IMR-90 (cell line): ENCODE results near the gene DPEP1. TPM values are rescaled to one million over a fixed set of nuclear protein-coding genes. Genes with fewer than 3 reads are reported as not detected.

Experiments
- ATAC-seq: fragments of 200-7000 bp; cut with Tn5 transposase; 2 replicates; pipeline ENCODE4 v1.9.1; 2020; ENCODE audit warnings: low read depth, mild to moderate bottlenecking, moderate library complexity
- BruUV-seq: library from RNA; stranded (reverse); fragments of 400-500 nt; replicated peaks from 2 replicates; lab custom pipeline; 2021; lab: Mats Ljungman, UMichigan
- CTCF ChIA-PET: fragments of 300-600 bp; formaldehyde crosslinking; extraction: SDS; loops from one replicate; lab custom pipeline; 2021; ENCODE audit warnings: antibody characterized with exemption; lab: Yijun Ruan, JAX
- POLR2A ChIA-PET: fragments of 300-600 bp; sonication (Branson Sonifier 250); formaldehyde crosslinking; loops from one replicate; lab custom pipeline; 2022; ENCODE audit warnings: antibody characterized with exemption; ENCODE audit not compliant: unreplicated experiment; lab: Charles Lee
- DNase-seq: peaks from one replicate; pipeline ENCODE4 v3.0.0; 2013
- H2AFZ ChIP-seq: replicated peaks from 2 replicates; pipeline ENCODE3; 2013; ENCODE audit warnings: low read length, mild to moderate bottlenecking; ENCODE audit not compliant: poor library complexity
- H2AK5ac ChIP-seq: 2 replicates; pipeline ENCODE4 v1.6.1; 2013; ENCODE audit warnings: low read depth, low read length, inconsistent platforms
- H2AK9ac ChIP-seq: replicated peaks from 2 replicates; pipeline ENCODE3; 2013; ENCODE audit warnings: mild to moderate bottlenecking, low read depth, low read length, moderate library complexity; ENCODE audit not compliant: poor library complexity
- H2BK120ac ChIP-seq: 2 replicates; pipeline ENCODE4 v1.6.1; 2013; ENCODE audit warnings: low read depth, low read length, inconsistent platforms
- H2BK15ac ChIP-seq: 3 replicates; pipeline ENCODE4 v1.6.1; 2013; ENCODE audit warnings: low read depth, low read length, inconsistent platforms
- H2BK20ac ChIP-seq: 2 replicates; pipeline ENCODE4 v1.6.1; 2013; ENCODE audit warnings: low read depth, mild to moderate bottlenecking, inconsistent platforms, low read length, moderate library complexity
- H2BK5ac ChIP-seq: 2 replicates; pipeline ENCODE4 v1.6.1; 2013; ENCODE audit warnings: mild to moderate bottlenecking, low read depth, low read length, inconsistent platforms; ENCODE audit not compliant: poor library complexity, severe bottlenecking
- H3K14ac ChIP-seq: replicated peaks from 2 replicates; pipeline ENCODE4 v1.6.1; 2013; ENCODE audit warnings: low read depth, low read length, inconsistent platforms
- H3K18ac ChIP-seq: 2 replicates; pipeline ENCODE4 v1.6.1; 2013; ENCODE audit warnings: low read depth, low read length, control low read depth
- H3K23ac ChIP-seq: 2 replicates; pipeline ENCODE4 v1.6.1; 2013; ENCODE audit warnings: low read depth, low read length, inconsistent platforms
- H3K27ac ChIP-seq: 2 replicates; pipeline ENCODE4 v1.5.1; 2013; ENCODE audit warnings: mild to moderate bottlenecking, control low read depth, low read length; ENCODE audit not compliant: insufficient read depth
- H3K27me3 ChIP-seq: 2 replicates; pipeline ENCODE4 v1.6.1; 2013; ENCODE audit warnings: low read length; ENCODE audit not compliant: control insufficient read depth, insufficient read depth
- H3K36me3 ChIP-seq: 2 replicates; pipeline ENCODE4 v1.6.1; 2013; ENCODE audit warnings: low read length, mixed read lengths; ENCODE audit not compliant: control insufficient read depth, insufficient read depth
- H3K4ac ChIP-seq: 2 replicates; pipeline ENCODE4 v1.6.1; 2013; ENCODE audit warnings: low read depth, low read length, inconsistent platforms
- H3K4me1 ChIP-seq: 2 replicates; pipeline ENCODE4 v1.6.1; 2013; ENCODE audit warnings: low read length, mixed read lengths; ENCODE audit not compliant: control insufficient read depth, insufficient read depth
- H3K4me2 ChIP-seq: 2 replicates; pipeline ENCODE4 v1.6.1; 2013; ENCODE audit warnings: low read depth, mild to moderate bottlenecking, control low read depth, low read length, moderate library complexity
- H3K4me3 ChIP-seq: 2 replicates; pipeline ENCODE4 v1.5.1; 2013; ENCODE audit warnings: low read depth, mild to moderate bottlenecking, control low read depth, low read length, moderate library complexity; ENCODE audit not compliant: insufficient read depth
- H3K56ac ChIP-seq: 2 replicates; pipeline ENCODE4 v1.6.1; 2013; ENCODE audit warnings: low read length, inconsistent platforms; ENCODE audit not compliant: insufficient read depth; ENCODE audit errors: extremely low read depth
- H3K79me1 ChIP-seq, 2 experiments: 2 replicates each; pipeline ENCODE4 v1.6.1; 2013; ENCODE audit warnings: low read length in 2 of 2, inconsistent platforms in 1 of 2, low read depth in 1 of 2
- H3K9ac ChIP-seq: 2 replicates; pipeline ENCODE4 v1.6.1; 2013; ENCODE audit warnings: low read depth, low read length, control low read depth
- H3K9me1 ChIP-seq: 2 replicates; pipeline ENCODE4 v1.6.1; 2013; ENCODE audit warnings: low read length, inconsistent platforms; ENCODE audit not compliant: insufficient read depth
- H3K9me3 ChIP-seq: 2 replicates; pipeline ENCODE4 v1.6.1; 2013; ENCODE audit warnings: low read length; ENCODE audit not compliant: control insufficient read depth, insufficient read depth
- H4K20me1 ChIP-seq: 2 replicates; pipeline ENCODE4 v1.6.1; 2013; ENCODE audit warnings: low read length, inconsistent platforms; ENCODE audit not compliant: insufficient read depth
- H4K5ac ChIP-seq: 2 replicates; pipeline ENCODE4 v1.6.1; 2013; ENCODE audit warnings: mild to moderate bottlenecking, low read depth, low read length, control low read depth
- H4K8ac ChIP-seq, 2 experiments: 2 replicates each; pipeline ENCODE4 v1.6.1; 2013; ENCODE audit warnings: low read depth in 2 of 2, low read length in 2 of 2, control low read depth in 1 of 2, inconsistent platforms in 1 of 2
- H4K91ac ChIP-seq: 2 replicates; pipeline ENCODE4 v1.6.1; 2013; ENCODE audit warnings: low read depth, low read length, inconsistent platforms; ENCODE audit not compliant: insufficient read depth
- BHLHE40 ChIP-seq: fragments of 150-350 bp; IDR thresholded peaks from 2 replicates; pipeline ENCODE4 v1.6.1; 2016; ENCODE audit warnings: mild to moderate bottlenecking, low read depth, low read length
- CEBPB ChIP-seq: IDR thresholded peaks from 2 replicates; pipeline ENCODE4 v1.6.1; 2012; ENCODE audit warnings: low read depth, low read length, improper control_type of control experiment
- CHD1 ChIP-seq: IDR thresholded peaks from 2 replicates; pipeline ENCODE4 v1.6.1; 2012; ENCODE audit warnings: low read depth, low read length, improper control_type of control experiment
- FOS ChIP-seq: fragments of 150-350 bp; IDR thresholded peaks from 2 replicates; pipeline ENCODE4 v1.6.1; 2016; ENCODE audit warnings: low read depth, low read length
- MAFK ChIP-seq: IDR thresholded peaks from 2 replicates; pipeline ENCODE4 v1.6.1; 2012; ENCODE audit warnings: low read depth, low read length, improper control_type of control experiment
- NFE2L2 ChIP-seq: fragments of 150-350 bp; IDR thresholded peaks from 2 replicates; pipeline ENCODE4 v1.6.1; 2016; ENCODE audit warnings: low read depth, mild to moderate bottlenecking, low read length
- POLR2A ChIP-seq: IDR thresholded peaks from 2 replicates; pipeline ENCODE4 v1.6.1; 2012; ENCODE audit warnings: mild to moderate bottlenecking, low read depth, low read length
- RAD21 ChIP-seq: IDR thresholded peaks from 2 replicates; pipeline ENCODE4 v1.6.1; 2012; ENCODE audit warnings: low read length, improper control_type of control experiment
- WGBS, 2 experiments: methylation state at CpG; one replicate each; pipeline versions ENCODE4 v1.1.5 to v1.1.7; 2013; ENCODE audit warnings: missing lambda C conversion rate in 2 of 2; ENCODE audit not compliant: insufficient read length in 1 of 2; ENCODE audit errors: extremely low coverage in 2 of 2; 5-methylcytosine and 5-hydroxymethylcytosine counted together
- dilution Hi-C: fragments of 300-500 bp; cut with HindIII; formaldehyde crosslinking; loops from one replicate; pipeline ENCODE4 v1.14.3; 2018; ENCODE audit warnings: low sequenced_read_pairs; ENCODE audit not compliant: unreplicated experiment
- in situ Hi-C: fragments of 300-500 bp; cut with MboI; formaldehyde crosslinking; loops from 3 replicates; pipeline ENCODE4 v1.14.3; 2019; ENCODE audit warnings: low sequenced_read_pairs, inconsistent platforms, mixed read lengths
- intact Hi-C: fragments of 100-400 bp; cut with micrococcal nuclease; formaldehyde crosslinking; loops from 2 replicates; pipeline ENCODE4 v1.10.0; 2022
- polyA plus RNA-seq, 3 experiments: library from polyadenylated mRNA; depleted of rRNA; stranded (reverse); fragments of >200 nt; gene quantifications; 2 replicates each; pipeline ENCODE4 v1.2.3, GENCODE V29; 2012; ENCODE audit warnings: low replicate concordance in 1 of 3
- total RNA-seq: library from RNA; depleted of rRNA; stranded (reverse); fragments of >200 nt; gene quantifications from 2 replicates; pipeline ENCODE4 v1.2.3, GENCODE V29; 2012

Gene DPEP1
- total and polyA plus RNA-seq, 2 of the 4 experiments (the other 2 are of a cell fraction): not detected

- TF ChIP-seq POLR2A: no peak
- no peak for TF ChIP-seq FOS
- TF ChIP-seq CEBPB: no peak
- TF ChIP-seq MAFK: no peak
- no peak for TF ChIP-seq BHLHE40
- no peak for TF ChIP-seq CHD1
- no peak for TF ChIP-seq NFE2L2
- TF ChIP-seq RAD21: no peak
- Histone ChIP-seq H3K9me3 (no peaks in the 10 kb centered on the region), H2BK20ac (no peak overlapping the region), H2BK5ac (no peak overlapping the region), H3K18ac (no peak overlapping the region), H2AFZ (no peak overlapping the region), H3K4me3 (no peak overlapping the region), H2BK120ac (no peak overlapping the region), H3K79me1 (peaks cover 0 to 13% of the 10 kb centered on the region in 2 experiments; a peak in 1 of 4 replicates), H2AK5ac (no peak overlapping the region; the same call in 1 of the 2 replicates), H3K4me2 (no peak overlapping the region), H3K9me1 (peaks cover 26% of the 10 kb centered on the region), H4K20me1 (peaks cover 3% of the 10 kb centered on the region; the same call in 1 of the 2 replicates), H3K27me3 (no peaks in the 10 kb centered on the region), H3K4ac (no peak overlapping the region), H3K36me3 (peaks cover 6% of the 10 kb centered on the region; the same call in 1 of the 2 replicates), H4K5ac (no peak overlapping the region), H4K91ac (no peak overlapping the region), H3K27ac (no peak overlapping the region), H3K56ac (no peak overlapping the region), H3K23ac (no peak overlapping the region), H2AK9ac (no peak overlapping the region), H3K9ac (no peak overlapping the region), H3K14ac (no peak overlapping the region), H2BK15ac (no peak overlapping the region), H3K4me1 (peaks cover 17% of the 10 kb centered on the region), H4K8ac (no peak overlapping the region)
- CTCF ChIA-PET: interaction anchor here (0.9 kb wide), 1 partner anchor 12 kb away, joined by 4 read pairs; no protein-coding TSS in a partner anchor
- no TSS peak for BruUV-seq
- dilution Hi-C loops (no loop called here), intact Hi-C loops (no loop called here), in situ Hi-C loops (no loop called here)
- WGBS, 2 experiments: 93% methylated on average over 31 of the region's 49 CpGs; no CpG with 5 or more reads in 1 of the 2 experiments
- POLR2A ChIA-PET: no interaction called here
- ATAC-seq (no peak), DNase-seq (no peak)
Observed at GRCh38 chr16:89583895-89584644, 29.4 kb upstream of the DPEP1 start.
